Muscle of leg (tissue), 11 donors: ENCODE data around the gene STARD6. TPM values are rescaled to one million over a fixed set of nuclear protein-coding genes. Genes with fewer than 3 reads are reported as not detected.
"Not testable (repeated sequence)": the region's sequence is repeated elsewhere in the genome, so short reads cannot be mapped to it uniquely, and the experiment has no call there.

Source experiments
- DNase-seq: peaks from one replicate; pipeline ENCODE4 v3.0.0; 2013
- H3K27ac ChIP-seq: one replicate; pipeline ENCODE4 v1.5.1; 2013; ENCODE audit warnings: mild to moderate bottlenecking, low read length, control low read depth
- H3K27me3 ChIP-seq: one replicate; pipeline ENCODE4 v1.6.1; 2013; ENCODE audit warnings: low read length; ENCODE audit not compliant: control insufficient read depth, insufficient read depth
- H3K36me3 ChIP-seq: one replicate; pipeline ENCODE4 v1.6.1; 2013; ENCODE audit warnings: low read length; ENCODE audit not compliant: control insufficient read depth, insufficient read depth
- H3K4me1 ChIP-seq: one replicate; pipeline ENCODE4 v1.6.1; 2013; ENCODE audit warnings: low read length; ENCODE audit not compliant: control insufficient read depth, insufficient read depth
- H3K4me3 ChIP-seq: one replicate; pipeline ENCODE4 v1.5.1; 2013; ENCODE audit warnings: low read length, control low read depth
- H3K9me3 ChIP-seq: replicated peaks from 2 replicates; pipeline ENCODE4 v1.6.1; 2013; ENCODE audit warnings: low read depth, low read length; ENCODE audit not compliant: control insufficient read depth
- WGBS: methylation state at CpG from one replicate; pipeline ENCODE4 v1.1.5; 2013; ENCODE audit warnings: missing lambda C conversion rate; ENCODE audit not compliant: insufficient coverage; 5-methylcytosine and 5-hydroxymethylcytosine counted together
- polyA plus RNA-seq, 8 donors: library from polyadenylated mRNA; unstranded; fragments of 120-200 nt; gene quantifications; one replicate each; pipeline versions ENCODE4 v1.2.1 to v1.2.3, GENCODE V29; 2013; ENCODE audit warnings: inconsistent platforms in 1 of 8, low replicate concordance in 1 of 8; ENCODE audit not compliant: insufficient read length in 8 of 8, insufficient read depth in 1 of 8
- total RNA-seq: library from RNA; stranded (reverse); fragments of 120-200 nt; gene quantifications from one replicate; pipeline ENCODE4 v1.2.4, GENCODE V29; 2013

STARD6 gene
- total and polyA plus RNA-seq, 9 donors: 0.18 TPM; not detected in 8

- no peak for DNase-seq
- no peaks in the 10 kb centered on the region for H3K27me3 ChIP-seq
- no peak overlapping the region for H3K4me3 ChIP-seq
- no peaks in the 10 kb centered on the region for H3K4me1 ChIP-seq
- no peaks in the 10 kb centered on the region for H3K36me3 ChIP-seq
- no peaks in the 10 kb centered on the region for H3K9me3 ChIP-seq
- no peak overlapping the region for H3K27ac ChIP-seq
- no CpG with 5 or more reads among the region's 1 CpG for WGBS
Measured at GRCh38 chr18:54351186-54351585, 6.5 kb downstream of the STARD6 start.

DNA sequence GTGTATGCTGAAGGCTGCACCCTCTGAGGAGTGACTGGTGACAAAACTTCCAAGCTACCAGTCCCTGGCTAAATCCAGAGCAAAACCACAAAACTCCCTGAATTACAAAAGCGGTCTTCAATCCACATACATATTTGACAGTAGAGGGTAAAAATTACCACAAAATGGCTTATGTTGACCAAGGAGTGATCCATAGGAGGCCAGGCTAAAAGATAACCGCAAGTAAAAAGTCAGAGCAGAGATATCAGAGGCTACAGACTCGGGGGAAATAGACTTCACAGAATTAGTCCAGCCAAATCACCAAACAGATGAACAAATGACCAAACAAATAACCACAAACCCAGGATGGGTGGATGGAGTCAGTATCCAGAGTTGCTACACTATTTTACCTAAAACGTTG lies 19.4 kb downstream of the STARD6 start:
- no peaks in the 10 kb centered on the region for H3K9me3 ChIP-seq
- WGBS: no CpG with 5 or more reads among the region's 4 CpGs
- no peak for DNase-seq
- no peaks in the 10 kb centered on the region for H3K36me3 ChIP-seq
- H3K27me3 ChIP-seq: no peaks in the 10 kb centered on the region
- H3K4me1 ChIP-seq: no peaks in the 10 kb centered on the region
- H3K27ac ChIP-seq: no peak overlapping the region
- H3K4me3 ChIP-seq: no peak overlapping the region

DNA sequence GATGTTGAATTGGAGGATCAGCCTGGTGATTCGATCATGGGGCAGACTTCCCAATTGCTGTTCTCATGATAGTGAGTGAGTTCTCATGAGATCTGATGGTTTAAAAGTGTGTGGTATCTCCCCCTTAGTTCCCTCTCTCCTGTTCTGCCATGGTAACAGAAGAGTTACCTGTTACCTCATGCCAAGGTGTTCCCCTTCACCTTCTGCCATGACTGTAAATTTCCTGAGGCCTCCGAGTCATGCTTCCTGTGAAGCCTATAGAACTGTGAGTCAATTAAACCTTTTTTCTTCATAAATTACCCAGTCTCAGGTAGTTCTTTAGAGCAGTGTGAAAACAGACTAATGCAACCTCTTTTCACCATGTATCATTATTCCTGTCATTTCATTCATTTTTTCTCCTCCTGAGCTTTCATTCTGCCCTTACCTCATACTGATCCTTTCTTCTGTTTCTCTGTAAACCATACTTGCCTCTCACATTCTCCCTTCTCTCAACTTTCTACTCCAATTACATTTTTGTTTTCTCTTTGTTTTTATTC lies 22.0 kb downstream of the STARD6 start:
- WGBS: 67% methylated on average over 1 of the region's 2 CpGs
- Histone ChIP-seq H3K4me3 (no peak overlapping the region), H3K27ac (no peak overlapping the region), H3K4me1 (no peaks in the 10 kb centered on the region), H3K27me3 (no peaks in the 10 kb centered on the region), H3K36me3 (no peaks in the 10 kb centered on the region), H3K9me3 (no peaks in the 10 kb centered on the region)
- DNase-seq: no peak

GRCh38 chr18:54330768-54331548 lies 26.7 kb downstream of the STARD6 start:
- no CpG with 5 or more reads among the region's 6 CpGs for WGBS
- Histone ChIP-seq H3K27me3 (no peaks in the 10 kb centered on the region), H3K9me3 (no peaks in the 10 kb centered on the region), H3K4me3 (no peak overlapping the region), H3K4me1 (no peaks in the 10 kb centered on the region), H3K27ac (no peak overlapping the region), H3K36me3 (no peaks in the 10 kb centered on the region)
- DNase-seq: no peak

GRCh38 chr18:54329787-54330186 lies 27.9 kb downstream of the STARD6 start:
- Histone ChIP-seq H3K36me3 (no peaks in the 10 kb centered on the region), H3K27me3 (no peaks in the 10 kb centered on the region), H3K4me1 (no peaks in the 10 kb centered on the region), H3K4me3 (no peak overlapping the region), H3K9me3 (no peaks in the 10 kb centered on the region), H3K27ac (no peak overlapping the region)
- no peak for DNase-seq

DNA sequence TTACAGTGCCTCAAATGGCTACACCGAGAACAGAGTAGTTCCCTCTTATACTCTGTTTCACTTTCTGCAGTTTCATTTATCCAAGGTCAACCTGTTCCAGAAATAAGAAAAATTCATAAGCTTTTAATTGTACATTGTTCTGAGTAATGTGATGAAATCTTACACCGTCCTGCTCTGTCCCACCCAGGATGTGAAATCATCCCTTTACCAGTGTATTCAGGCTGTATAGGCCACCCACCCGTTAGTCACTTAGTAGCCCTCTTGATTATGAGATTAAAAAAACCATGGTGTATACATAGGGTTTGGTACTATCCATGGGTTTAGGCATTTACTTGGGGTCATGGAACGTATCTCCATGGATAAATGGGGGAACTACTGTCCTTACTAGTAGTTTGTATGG lies 29.8 kb downstream of the STARD6 start:
- H3K9me3 ChIP-seq: no peaks in the 10 kb centered on the region
- H3K4me3 ChIP-seq: no peak overlapping the region
- no peaks in the 10 kb centered on the region for H3K27me3 ChIP-seq
- H3K27ac ChIP-seq: no peak overlapping the region
- no peaks in the 10 kb centered on the region for H3K36me3 ChIP-seq
- DNase-seq: no peak
- WGBS: no CpG with 5 or more reads among the region's 4 CpGs
- no peaks in the 10 kb centered on the region for H3K4me1 ChIP-seq

DNA sequence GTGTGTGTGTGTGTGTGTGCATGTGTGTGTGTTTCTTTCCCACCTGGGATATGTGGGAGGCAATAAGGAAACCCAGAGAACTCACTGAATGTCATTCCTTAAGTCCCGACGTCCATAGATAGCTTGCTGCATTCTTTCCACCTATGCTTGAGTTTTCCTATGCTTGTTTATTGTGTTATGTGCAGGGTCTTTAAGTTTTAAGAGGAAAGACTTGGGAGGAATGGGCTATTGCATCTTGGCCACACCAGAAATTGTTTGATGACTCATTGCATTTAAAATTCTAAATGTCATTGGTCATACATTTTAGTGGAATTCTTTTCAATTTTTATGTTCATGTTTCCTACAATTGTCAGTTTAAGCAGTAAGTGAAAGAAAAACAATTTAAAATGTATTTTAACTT lies 33.7 kb downstream of the STARD6 start:
- no peaks in the 10 kb centered on the region for H3K9me3 ChIP-seq

GRCh38 chr18:54323561-54323960 lies 34.1 kb downstream of the STARD6 start:
- H3K9me3 ChIP-seq: no peaks in the 10 kb centered on the region
- H3K27me3 ChIP-seq: no peaks in the 10 kb centered on the region
- H3K4me3 ChIP-seq: no peak overlapping the region
- H3K4me1 ChIP-seq: no peaks in the 10 kb centered on the region
- no peaks in the 10 kb centered on the region for H3K36me3 ChIP-seq
- no peak for DNase-seq
- H3K27ac ChIP-seq: no peak overlapping the region

More for the DNA sequence above, 33.7 kb downstream of the STARD6 start:
- Histone ChIP-seq H3K36me3 (no peaks in the 10 kb centered on the region), H3K27me3 (no peaks in the 10 kb centered on the region), H3K27ac (no peak overlapping the region), H3K4me1 (no peaks in the 10 kb centered on the region), H3K4me3 (no peak overlapping the region)
- no CpG with 5 or more reads among the region's 2 CpGs for WGBS
- no peak for DNase-seq

DNA sequence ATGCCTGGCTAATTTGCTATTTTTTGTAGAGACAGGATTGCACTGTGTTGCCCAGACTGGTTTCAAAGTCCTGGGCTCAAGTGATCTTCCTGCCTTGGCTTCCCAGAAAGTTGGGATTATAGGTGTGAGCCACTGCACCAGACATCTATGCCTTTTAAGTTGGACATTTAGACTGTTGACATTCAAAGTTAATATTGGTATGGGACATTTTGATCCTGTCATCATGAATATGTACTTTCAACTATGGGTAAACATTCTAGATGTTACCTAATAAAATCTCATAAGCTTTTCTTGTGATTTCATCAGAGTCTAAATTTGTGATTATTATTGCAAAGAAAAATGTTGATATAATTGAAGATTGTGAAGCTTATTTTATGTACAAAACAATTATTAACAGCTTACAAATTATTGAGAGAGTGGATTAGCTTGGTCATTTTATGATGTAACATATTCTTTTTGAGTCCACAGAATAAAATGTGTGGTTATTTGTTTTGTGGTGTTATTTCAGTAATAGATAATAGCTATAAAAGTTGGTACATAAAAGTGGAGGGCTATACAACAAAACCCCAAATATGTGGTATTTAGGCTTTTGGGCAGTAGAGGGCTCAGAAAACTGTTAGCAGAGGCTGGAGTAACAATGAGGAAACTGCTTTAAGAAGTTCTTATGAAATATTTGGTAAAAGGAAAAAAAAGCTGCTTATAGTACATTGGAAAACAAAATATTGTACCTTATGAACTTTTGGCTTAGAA lies 41.4 kb downstream of the STARD6 start:
- no peaks in the 10 kb centered on the region for H3K9me3 ChIP-seq
- no peak overlapping the region for H3K27ac ChIP-seq
- no peak for DNase-seq
- H3K36me3 ChIP-seq: no peaks in the 10 kb centered on the region
- no peaks in the 10 kb centered on the region for H3K4me1 ChIP-seq
- no peak overlapping the region for H3K4me3 ChIP-seq
- H3K27me3 ChIP-seq: no peaks in the 10 kb centered on the region

GRCh38 chr18:54309564-54309963 lies 48.1 kb downstream of the STARD6 start:
- H3K9me3 ChIP-seq, H3K4me3 ChIP-seq, H3K4me1 ChIP-seq, H3K27ac ChIP-seq, H3K36me3 ChIP-seq, DNase-seq, H3K27me3 ChIP-seq: not testable (repeated sequence)
- 94% methylated on average over 8 of the region's 8 CpGs for WGBS
